ENCODE results near the gene SPTBN1.
A peak's percentile ranks its signal among the peaks of the same experiment; 100 is the strongest.

Gene SPTBN1

DNA sequence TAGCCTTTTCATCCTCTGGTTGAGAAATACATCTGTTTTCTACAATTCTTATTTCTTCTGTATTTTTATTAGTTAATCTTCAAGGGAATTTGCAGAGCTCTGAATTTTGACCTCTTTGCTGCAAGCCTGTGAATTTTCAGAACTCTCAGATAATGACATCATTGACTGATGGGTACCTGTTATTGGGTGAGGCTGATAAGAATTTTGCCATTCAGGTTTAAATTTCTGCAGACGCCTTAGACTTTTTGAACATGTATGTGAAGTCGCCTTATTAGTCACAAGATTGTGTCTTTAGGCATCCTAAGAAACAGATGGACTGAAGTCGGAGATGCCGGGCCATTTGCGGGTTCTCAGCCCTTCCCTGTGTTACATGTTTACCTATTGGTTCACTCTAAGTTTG is 82.4 kb downstream of the SPTBN1 start:
- Mint-ChIP-seq H3K36me3 (no peaks in the 10 kb centered on the region), H3K27me3 (no peaks in the 10 kb centered on the region), H3K27ac (no peak overlapping the region), H3K4me3 (no peak overlapping the region), H3K4me1 (no peaks in the 10 kb centered on the region), H3K9me3 (no peaks in the 10 kb centered on the region)

GRCh38 chr2:54539683-54540082 is 83.6 kb downstream of the SPTBN1 start:
- H3K27ac Mint-ChIP-seq, result no peak overlapping the region
- no peaks in the 10 kb centered on the region for H3K4me1 Mint-ChIP-seq
- no peaks in the 10 kb centered on the region for H3K36me3 Mint-ChIP-seq
- no peak overlapping the region for H3K4me3 Mint-ChIP-seq
- H3K9me3 Mint-ChIP-seq, result no peaks in the 10 kb centered on the region
- H3K27me3 Mint-ChIP-seq, result no peaks in the 10 kb centered on the region

GRCh38 chr2:54540194-54540593 is 84.1 kb downstream of the SPTBN1 start:
- H3K36me3 Mint-ChIP-seq, result no peaks in the 10 kb centered on the region

GRCh38 chr2:54541995-54542394 is 85.9 kb downstream of the SPTBN1 start:
- no peak overlapping the region for H3K4me3 Mint-ChIP-seq
- H3K27ac Mint-ChIP-seq, result no peak overlapping the region
- no peaks in the 10 kb centered on the region for H3K9me3 Mint-ChIP-seq
- H3K4me1 Mint-ChIP-seq, result peaks cover 3% of the 10 kb centered on the region
- H3K27me3 Mint-ChIP-seq, result no peaks in the 10 kb centered on the region
- H3K36me3 Mint-ChIP-seq, result no peaks in the 10 kb centered on the region

More at GRCh38 chr2:54540194-54540593, 84.1 kb downstream of the SPTBN1 start:
- Mint-ChIP-seq H3K4me1 (no peaks in the 10 kb centered on the region), H3K27me3 (no peaks in the 10 kb centered on the region), H3K27ac (no peak overlapping the region), H3K9me3 (no peaks in the 10 kb centered on the region), H3K4me3 (no peak overlapping the region)

DNA sequence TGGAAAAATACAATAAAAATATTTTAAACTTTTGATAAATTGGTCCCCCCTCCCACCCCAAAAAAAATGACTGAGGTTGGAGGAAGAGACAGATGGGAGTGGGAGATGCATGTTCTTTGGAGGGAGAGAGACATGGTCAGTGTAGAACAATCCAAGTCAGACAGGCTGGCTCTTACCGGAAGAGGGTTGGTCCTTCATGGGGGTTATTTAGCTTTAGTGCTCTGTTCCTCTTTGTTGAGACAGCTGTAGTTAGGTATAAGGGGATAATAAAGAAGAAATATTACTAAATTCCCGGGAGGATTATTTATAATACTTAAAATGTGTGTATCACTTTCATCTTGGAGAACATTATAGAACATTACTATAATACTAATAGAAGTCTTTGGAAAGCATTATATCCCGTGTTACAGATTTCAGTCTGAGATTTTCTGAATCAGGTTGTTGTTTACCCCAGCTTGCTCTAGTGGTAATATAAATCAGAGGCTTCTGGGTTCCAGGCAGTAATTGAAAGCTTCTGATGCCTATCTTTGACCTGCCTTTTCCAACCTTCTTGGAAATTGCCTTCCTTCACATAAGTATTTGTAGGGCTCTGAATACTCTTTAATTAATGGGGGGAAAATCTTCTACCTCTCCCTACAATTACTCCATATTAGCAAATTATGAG is 87.7 kb downstream of the SPTBN1 start:
- peaks cover 5% of the 10 kb centered on the region for H3K4me1 Mint-ChIP-seq
- no peaks in the 10 kb centered on the region for H3K36me3 Mint-ChIP-seq
- H3K9me3 Mint-ChIP-seq, result no peaks in the 10 kb centered on the region
- H3K27ac Mint-ChIP-seq, result no peak overlapping the region
- H3K27me3 Mint-ChIP-seq, result no peaks in the 10 kb centered on the region
- no peak overlapping the region for H3K4me3 Mint-ChIP-seq

GRCh38 chr2:54545702-54546450 is 89.7 kb downstream of the SPTBN1 start:
- Mint-ChIP-seq H3K4me3 (no peak overlapping the region), H3K4me1 (peaks cover 5% of the 10 kb centered on the region), H3K27me3 (no peaks in the 10 kb centered on the region), H3K27ac (no peak overlapping the region), H3K9me3 (no peaks in the 10 kb centered on the region), H3K36me3 (no peaks in the 10 kb centered on the region)

- no peak overlapping the region for H3K27ac Mint-ChIP-seq
- no peak overlapping the region for H3K4me3 Mint-ChIP-seq
- H3K36me3 Mint-ChIP-seq, result no peaks in the 10 kb centered on the region
- H3K9me3 Mint-ChIP-seq, result no peaks in the 10 kb centered on the region
- H3K27me3 Mint-ChIP-seq, result no peaks in the 10 kb centered on the region
- H3K4me1 Mint-ChIP-seq, result peaks cover 5% of the 10 kb centered on the region
These were observed 90.4 kb downstream of the SPTBN1 start for GRCh38 chr2:54546518-54546917.

- no peaks in the 10 kb centered on the region for H3K9me3 Mint-ChIP-seq
- H3K4me1 Mint-ChIP-seq, result peaks cover 5% of the 10 kb centered on the region
- H3K27ac Mint-ChIP-seq, result no peak overlapping the region
- no peaks in the 10 kb centered on the region for H3K36me3 Mint-ChIP-seq
- no peak overlapping the region for H3K4me3 Mint-ChIP-seq
- no peaks in the 10 kb centered on the region for H3K27me3 Mint-ChIP-seq
These were observed 91.0 kb downstream of the SPTBN1 start for GRCh38 chr2:54546923-54547720.

DNA sequence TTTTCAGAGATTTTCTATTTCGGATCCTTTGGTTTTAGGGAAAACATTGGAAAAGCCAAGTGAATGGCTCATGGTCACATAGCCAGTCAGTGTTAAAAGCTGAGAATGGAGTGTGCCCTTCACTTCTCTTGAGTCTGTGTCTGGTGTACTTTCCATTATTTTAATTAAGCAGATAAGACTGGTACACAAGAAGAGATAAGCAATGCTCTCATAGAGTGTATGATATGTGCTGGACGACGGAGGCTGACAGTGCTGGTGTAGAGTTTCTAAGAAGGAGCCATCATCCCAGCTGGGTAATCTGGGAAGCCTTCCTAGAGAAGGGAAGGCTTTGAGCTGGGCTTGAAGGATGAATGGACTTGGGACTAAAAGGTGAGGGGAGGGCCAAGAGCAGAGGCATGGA is 93.3 kb downstream of the SPTBN1 start:
- H3K4me1 Mint-ChIP-seq, result peaks cover 20% of the 10 kb centered on the region
- H3K27ac Mint-ChIP-seq, result no peak overlapping the region
- no peak overlapping the region for H3K4me3 Mint-ChIP-seq
- no peaks in the 10 kb centered on the region for H3K9me3 Mint-ChIP-seq
- no peaks in the 10 kb centered on the region for H3K27me3 Mint-ChIP-seq
- no peaks in the 10 kb centered on the region for H3K36me3 Mint-ChIP-seq

DNA sequence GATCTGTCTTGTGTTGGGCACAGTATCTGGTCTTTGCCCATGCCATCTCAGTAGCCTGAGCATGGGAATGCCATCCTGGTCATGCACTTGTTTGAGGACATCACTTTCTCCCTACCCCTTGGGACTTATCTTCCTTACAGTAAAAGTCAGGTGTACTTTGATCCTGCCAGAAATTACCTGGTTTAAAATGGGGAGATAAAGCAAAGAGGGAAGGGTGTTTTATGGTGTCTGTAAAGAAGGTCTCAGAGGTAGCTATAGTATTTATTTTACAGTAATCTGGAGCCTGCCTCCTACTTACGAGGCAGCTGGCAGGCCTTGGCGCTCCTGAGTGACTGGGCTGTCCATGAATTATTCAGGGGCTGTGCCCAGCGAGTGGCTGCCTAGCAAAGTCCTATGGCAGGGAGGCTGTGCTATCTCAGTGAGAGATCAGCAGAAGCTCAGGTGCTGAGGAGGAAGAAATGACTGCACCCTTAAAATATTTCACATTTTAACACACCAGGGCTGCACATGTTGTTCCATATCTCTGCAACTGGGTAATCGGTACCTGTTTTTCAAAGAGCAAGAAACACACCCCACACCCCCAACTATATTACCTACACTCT is 93.9 kb downstream of the SPTBN1 start:
- peaks cover 26% of the 10 kb centered on the region for H3K4me1 Mint-ChIP-seq
- no peak overlapping the region for H3K27ac Mint-ChIP-seq
- no peaks in the 10 kb centered on the region for H3K27me3 Mint-ChIP-seq
- H3K4me3 Mint-ChIP-seq, result no peak overlapping the region
- no peaks in the 10 kb centered on the region for H3K9me3 Mint-ChIP-seq
- H3K36me3 Mint-ChIP-seq, result no peaks in the 10 kb centered on the region

DNA sequence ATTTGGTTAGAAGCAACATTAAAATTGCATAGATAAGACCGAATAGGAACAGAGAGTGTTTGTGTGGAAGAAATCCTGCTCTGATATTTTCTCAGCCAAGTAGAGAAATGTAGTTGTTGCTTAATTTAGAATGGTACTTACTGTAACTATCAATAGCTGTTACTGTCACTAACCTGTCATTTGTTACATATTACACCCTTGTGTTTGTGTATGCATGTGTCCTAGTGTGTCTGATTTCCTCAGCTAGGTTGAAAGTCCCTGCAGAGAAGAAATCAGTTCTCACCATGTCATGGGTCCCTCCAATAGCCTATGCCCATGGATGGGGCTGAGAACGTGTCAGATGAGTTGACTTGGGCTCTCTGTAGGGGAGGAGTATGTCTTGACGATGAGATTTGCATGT is 94.4 kb downstream of the SPTBN1 start:
- no peaks in the 10 kb centered on the region for H3K9me3 Mint-ChIP-seq
- no peaks in the 10 kb centered on the region for H3K27me3 Mint-ChIP-seq
- H3K4me1 Mint-ChIP-seq, result peaks cover 31% of the 10 kb centered on the region
- no peaks in the 10 kb centered on the region for H3K36me3 Mint-ChIP-seq
- no peak overlapping the region for H3K27ac Mint-ChIP-seq
- H3K4me3 Mint-ChIP-seq, result no peak overlapping the region

- H3K4me3 Mint-ChIP-seq, result no peak overlapping the region
- peaks cover 38% of the 10 kb centered on the region for H3K4me1 Mint-ChIP-seq
- no peaks in the 10 kb centered on the region for H3K27me3 Mint-ChIP-seq
- no peaks in the 10 kb centered on the region for H3K36me3 Mint-ChIP-seq
- no peaks in the 10 kb centered on the region for H3K9me3 Mint-ChIP-seq
- H3K27ac Mint-ChIP-seq, result no peak overlapping the region
These were observed 95.1 kb downstream of the SPTBN1 start for GRCh38 chr2:54551123-54551756.

GRCh38 chr2:54553075-54553474 is 96.9 kb downstream of the SPTBN1 start:
- H3K4me3 Mint-ChIP-seq, result no peak overlapping the region

DNA sequence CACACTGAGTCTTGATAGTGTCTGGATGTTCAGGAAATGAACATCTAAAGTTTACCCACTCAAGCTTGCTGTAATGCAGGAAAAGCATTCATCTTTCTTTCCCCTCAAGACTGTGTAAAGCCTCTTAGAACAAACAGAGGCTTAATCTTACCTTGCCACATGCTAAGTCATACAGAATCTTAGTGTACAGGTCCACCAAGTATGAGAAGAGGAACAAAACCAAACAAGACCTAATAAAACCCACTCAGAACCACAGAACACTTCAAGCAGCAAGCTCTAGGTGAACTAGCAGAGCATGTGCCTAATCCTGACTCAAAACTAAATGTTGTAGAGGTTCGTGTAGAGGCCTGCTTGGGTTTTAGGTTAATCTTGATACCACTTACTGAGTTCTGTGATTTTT is 97.6 kb downstream of the SPTBN1 start:
- Mint-ChIP-seq H3K4me3 (no peak overlapping the region), H3K36me3 (no peaks in the 10 kb centered on the region), H3K27ac (peak overlapping the region; percentile 6), H3K27me3 (no peaks in the 10 kb centered on the region), H3K9me3 (no peaks in the 10 kb centered on the region), H3K4me1 (peaks cover 48% of the 10 kb centered on the region)

More at GRCh38 chr2:54553075-54553474, 96.9 kb downstream of the SPTBN1 start:
- H3K27me3 Mint-ChIP-seq, result no peaks in the 10 kb centered on the region
- no peaks in the 10 kb centered on the region for H3K36me3 Mint-ChIP-seq
- peak overlapping the region; percentile 79 for H3K27ac Mint-ChIP-seq
- H3K4me1 Mint-ChIP-seq, result peaks cover 48% of the 10 kb centered on the region
- no peaks in the 10 kb centered on the region for H3K9me3 Mint-ChIP-seq

GRCh38 chr2:54555318-54555837 is 99.3 kb downstream of the SPTBN1 start:
- H3K27ac Mint-ChIP-seq, result peak overlapping the region; percentile 52

More at GRCh38 chr2:54555318-54555837, 99.3 kb downstream of the SPTBN1 start:
- Mint-ChIP-seq H3K9me3 (no peaks in the 10 kb centered on the region), H3K4me1 (peaks cover 48% of the 10 kb centered on the region), H3K36me3 (no peaks in the 10 kb centered on the region), H3K4me3 (no peak overlapping the region), H3K27me3 (no peaks in the 10 kb centered on the region)
